Measurements from ENCODE around the gene CASP6. TPM values are rescaled to one million over a fixed set of nuclear protein-coding genes. Genes with fewer than 3 reads are reported as not detected.

Gene CASP6
- total RNA-seq, 1 experiment from 2014 or later, result 30.5 TPM

GRCh38 chr4:109721033-109721432, 17.8 kb upstream of the CASP6 start:
- ChIA-PET CTCF (no interaction called here), POLR2A (ENCODE audit: low non-redundant PET) (no interaction called here)
- no peak overlapping the region for H3K4me3 ChIP-seq (ENCODE audit: low read depth, low read length, poor library complexity, severe bottlenecking)
- no peaks in the 10 kb centered on the region for H3K36me3 ChIP-seq (ENCODE audit: insufficient read depth, low read length, poor library complexity, severe bottlenecking)
- DNase-seq (ENCODE audit: low spot score), result no peak
- H3K4me1 ChIP-seq (ENCODE audit: insufficient read depth, low read length, poor library complexity, severe bottlenecking), result no peaks in the 10 kb centered on the region
- intact Hi-C loops (cut with micrococcal nuclease; ENCODE audit: unreplicated experiment), result no loop called here
- no peaks in the 10 kb centered on the region for H3K9me3 ChIP-seq (ENCODE audit: low read depth, low read length, poor library complexity, severe bottlenecking)
- no peak overlapping the region for H3K27ac ChIP-seq (ENCODE audit: low read depth, low read length, poor library complexity, severe bottlenecking)
- TF ChIP-seq EZH2 (IDR thresholded peaks at IDR 0.05; ENCODE audit: borderline replicate concordance, low read depth, low read length, poor library complexity, severe bottlenecking), result no peak
- TF ChIP-seq CTCF (conservative IDR thresholded peaks at IDR 0.05; ENCODE audit: low read depth, low read length), result no peak
- H3K27me3 ChIP-seq (replicated peaks; ENCODE audit: insufficient read depth, low read depth, low read length, poor library complexity), result no peaks in the 10 kb centered on the region
- BruUV-seq (replicated peaks), result no TSS peak

- ChIA-PET POLR2A (ENCODE audit: low non-redundant PET) (no interaction called here), CTCF (no interaction called here)
- H3K4me3 ChIP-seq (ENCODE audit: low read depth, low read length, poor library complexity, severe bottlenecking), result no peak overlapping the region
- H3K27me3 ChIP-seq (replicated peaks; ENCODE audit: insufficient read depth, low read depth, low read length, poor library complexity), result no peaks in the 10 kb centered on the region
- no peaks in the 10 kb centered on the region for H3K9me3 ChIP-seq (ENCODE audit: low read depth, low read length, poor library complexity, severe bottlenecking)
- intact Hi-C loops (cut with micrococcal nuclease; ENCODE audit: unreplicated experiment), result no loop called here
- TF ChIP-seq EZH2 (IDR thresholded peaks at IDR 0.05; ENCODE audit: borderline replicate concordance, low read depth, low read length, poor library complexity, severe bottlenecking), result no peak
- no peak for TF ChIP-seq CTCF (conservative IDR thresholded peaks at IDR 0.05; ENCODE audit: low read depth, low read length)
- H3K27ac ChIP-seq (ENCODE audit: low read depth, low read length, poor library complexity, severe bottlenecking), result no peak overlapping the region
- no peaks in the 10 kb centered on the region for H3K36me3 ChIP-seq (ENCODE audit: insufficient read depth, low read length, poor library complexity, severe bottlenecking)
- H3K4me1 ChIP-seq (ENCODE audit: insufficient read depth, low read length, poor library complexity, severe bottlenecking), result no peaks in the 10 kb centered on the region
- BruUV-seq (replicated peaks), result no TSS peak
- DNase-seq (ENCODE audit: low spot score), result no peak
Observed at GRCh38 chr4:109719604-109720003, 16.4 kb upstream of the CASP6 start.

- POLR2A ChIA-PET (ENCODE audit: low non-redundant PET), result no interaction called here
- H3K27ac ChIP-seq (ENCODE audit: low read depth, low read length, poor library complexity, severe bottlenecking), result no peak overlapping the region
Observed at GRCh38 chr4:109718759-109719158, 15.5 kb upstream of the CASP6 start.

More at GRCh38 chr4:109718759-109719158, 15.5 kb upstream of the CASP6 start:
- H3K27me3 ChIP-seq (replicated peaks; ENCODE audit: insufficient read depth, low read depth, low read length, poor library complexity), result no peaks in the 10 kb centered on the region
- intact Hi-C loops (cut with micrococcal nuclease; ENCODE audit: unreplicated experiment), result no loop called here
- no peaks in the 10 kb centered on the region for H3K4me1 ChIP-seq (ENCODE audit: insufficient read depth, low read length, poor library complexity, severe bottlenecking)
- no peak overlapping the region for H3K4me3 ChIP-seq (ENCODE audit: low read depth, low read length, poor library complexity, severe bottlenecking)
- no peak for TF ChIP-seq CTCF (conservative IDR thresholded peaks at IDR 0.05; ENCODE audit: low read depth, low read length)
- no peak for TF ChIP-seq EZH2 (IDR thresholded peaks at IDR 0.05; ENCODE audit: borderline replicate concordance, low read depth, low read length, poor library complexity, severe bottlenecking)
- H3K36me3 ChIP-seq (ENCODE audit: insufficient read depth, low read length, poor library complexity, severe bottlenecking), result peaks cover 3% of the 10 kb centered on the region
- CTCF ChIA-PET, result no interaction called here
- no TSS peak for BruUV-seq (replicated peaks)
- DNase-seq (ENCODE audit: low spot score), result no peak
- H3K9me3 ChIP-seq (ENCODE audit: low read depth, low read length, poor library complexity, severe bottlenecking), result no peaks in the 10 kb centered on the region

Data from A673 (cell line).